Measurements from ENCODE around the gene TNRC18.
A peak's percentile ranks its signal among the peaks of the same experiment; 100 is the strongest.

The TNRC18 gene

DNA sequence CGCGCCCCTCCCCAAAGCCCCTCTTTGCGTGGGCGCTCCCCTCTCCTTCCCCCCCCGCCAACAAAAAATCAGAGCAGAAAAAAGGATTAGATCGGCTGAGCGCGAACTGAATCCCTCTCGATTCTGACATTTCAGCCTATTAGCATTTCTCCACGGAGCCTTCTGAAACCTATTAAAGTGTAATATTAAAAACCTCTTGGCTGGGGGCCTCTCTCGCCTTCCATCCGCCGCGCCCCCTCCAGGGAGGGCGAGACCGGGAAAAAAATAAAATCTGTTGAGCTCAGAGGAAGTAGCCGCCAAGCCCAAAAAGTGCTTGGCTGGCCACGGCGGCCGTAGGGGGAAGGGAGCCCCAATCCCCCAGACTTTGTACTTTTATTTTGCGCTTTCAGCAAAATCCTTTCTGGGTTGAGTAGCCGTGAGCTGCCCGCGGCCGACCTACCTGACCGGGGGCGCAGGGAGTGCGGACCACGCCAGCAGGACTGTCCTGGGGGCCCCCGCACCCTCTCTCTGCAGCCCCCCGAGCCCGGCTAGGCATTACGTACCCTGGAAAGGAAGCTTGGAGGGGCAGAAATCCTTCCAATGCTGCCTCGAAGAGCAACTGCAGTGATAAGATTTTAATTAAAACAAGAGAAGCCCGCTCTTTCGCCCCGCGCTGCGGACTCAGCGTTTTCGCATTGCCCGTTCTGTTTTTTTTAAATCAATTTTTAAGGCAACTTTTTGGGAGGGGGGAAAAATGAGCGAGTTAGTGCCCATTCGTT lies 1.3 kb upstream of the TNRC18 start:
- peaks cover 4% of the 10 kb centered on the region for H3K4me1 ChIP-seq (ENCODE audit: control insufficient read depth, insufficient read depth, low read length)
- H3K36me3 ChIP-seq (ENCODE audit: control insufficient read depth, insufficient read depth, low read length, severe bottlenecking) = no peaks in the 10 kb centered on the region
- peak; percentile 69 for DNase-seq (ENCODE audit: low read depth)
- H3K27me3 ChIP-seq (replicated peaks; ENCODE audit: control insufficient read depth, insufficient read depth, low read length) = no peaks in the 10 kb centered on the region
- H3K9me3 ChIP-seq (ENCODE audit: control insufficient read depth, low read length) = no peaks in the 10 kb centered on the region
- peak overlapping the region; percentile 95 for H3K4me3 ChIP-seq (ENCODE audit: low read length)
- peak overlapping the region; percentile 100 for H3K9ac ChIP-seq (ENCODE audit: low read length)

DNA sequence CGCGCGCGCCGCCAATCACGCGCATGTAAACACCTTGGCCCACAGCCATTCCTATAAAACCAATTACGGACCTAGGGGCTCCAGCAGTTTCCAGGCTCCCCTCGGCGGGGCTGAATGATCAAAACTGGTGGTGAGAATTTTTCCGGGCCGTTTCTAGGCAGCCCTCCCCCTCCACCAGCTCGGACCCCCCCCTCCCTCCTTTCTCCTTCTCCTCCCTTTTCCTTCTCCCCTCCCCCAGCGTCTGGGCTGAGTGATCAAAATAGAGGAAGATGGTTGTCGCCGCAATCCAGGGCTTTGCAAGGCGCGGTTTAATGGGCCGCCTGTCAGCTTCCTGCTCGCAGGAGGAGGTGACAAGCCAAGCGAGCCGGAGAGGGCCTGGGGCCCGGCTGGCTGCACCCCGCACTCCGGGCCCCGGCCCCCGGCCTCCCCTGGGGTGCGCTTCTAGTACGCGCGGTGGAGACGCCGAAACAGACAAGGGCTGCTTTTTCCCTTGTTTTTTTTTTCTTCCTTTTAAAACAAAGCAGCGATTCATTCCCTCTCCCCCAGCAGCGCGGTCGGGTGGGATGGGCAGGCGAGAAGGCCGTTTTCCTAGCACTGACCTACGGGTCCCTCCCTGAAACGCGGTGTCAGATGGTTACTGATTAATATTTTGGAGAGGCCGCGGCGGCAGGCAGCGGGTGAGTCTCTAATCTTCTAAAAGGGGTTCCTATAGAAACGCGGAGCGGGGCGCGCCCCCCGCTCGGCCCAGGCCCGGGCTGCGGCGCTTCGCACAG lies 528 bp upstream of the TNRC18 start:
- DNase-seq (ENCODE audit: low read depth) = peak; percentile 100
- H3K4me1 ChIP-seq (ENCODE audit: control insufficient read depth, insufficient read depth, low read length) = peaks cover 4% of the 10 kb centered on the region
- no peaks in the 10 kb centered on the region for H3K27me3 ChIP-seq (replicated peaks; ENCODE audit: control insufficient read depth, insufficient read depth, low read length)

DNA sequence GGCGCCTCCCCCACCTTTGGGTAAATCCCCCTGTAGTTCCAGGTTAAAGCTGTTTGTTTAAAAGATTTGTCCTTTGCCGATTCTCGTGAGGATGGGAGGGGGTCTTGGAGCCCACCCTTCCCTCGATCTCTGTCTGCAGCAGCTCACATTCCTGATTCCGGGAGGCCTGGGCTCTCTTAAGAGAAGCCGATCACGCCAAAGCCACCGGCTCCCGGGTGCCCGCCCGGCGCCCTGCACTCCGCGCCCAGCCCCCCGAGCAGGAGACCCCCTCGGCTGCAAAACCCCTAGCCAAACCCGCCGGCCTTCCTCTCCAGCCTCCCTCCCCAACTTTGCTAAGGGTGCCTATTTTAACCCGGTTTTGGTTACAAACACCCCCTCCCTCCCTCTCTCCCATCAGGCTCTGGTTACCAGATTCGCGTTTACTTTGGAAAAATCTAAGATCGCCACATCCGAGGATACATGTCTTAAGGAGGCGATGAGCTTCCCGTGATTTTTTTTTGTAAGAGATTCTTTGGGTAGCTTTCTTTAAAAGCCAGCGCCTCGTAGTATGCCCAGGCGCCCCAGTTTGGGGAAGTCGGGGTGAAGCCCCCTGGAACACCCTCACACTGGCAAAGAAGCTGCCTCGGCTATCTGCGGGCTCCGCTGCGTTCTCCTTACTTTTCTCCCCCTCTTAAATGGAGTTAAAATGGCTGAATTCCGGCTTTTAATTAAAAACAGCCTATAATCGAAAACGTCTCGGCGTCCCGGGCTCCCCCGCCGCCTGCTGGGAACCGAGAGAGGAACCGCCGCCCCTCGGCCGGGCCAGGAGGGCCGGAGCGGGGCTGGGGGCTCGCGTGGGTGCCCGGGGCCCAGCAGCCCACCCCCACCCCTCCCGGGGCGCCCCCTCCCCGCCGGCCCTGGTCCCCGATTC lies 983 bp downstream of the TNRC18 start:
- no peaks in the 10 kb centered on the region for H3K27me3 ChIP-seq (replicated peaks; ENCODE audit: control insufficient read depth, insufficient read depth, low read length)
- H3K9ac ChIP-seq (ENCODE audit: low read length) = peak overlapping the region; percentile 100
- no peaks in the 10 kb centered on the region for H3K36me3 ChIP-seq (ENCODE audit: control insufficient read depth, insufficient read depth, low read length, severe bottlenecking)
- H3K4me1 ChIP-seq (ENCODE audit: control insufficient read depth, insufficient read depth, low read length) = peaks cover 14% of the 10 kb centered on the region
- peak; percentile 72 for DNase-seq (ENCODE audit: low read depth)
- peak overlapping the region; percentile 97 for H3K4me3 ChIP-seq (ENCODE audit: low read length)
- H3K9me3 ChIP-seq (ENCODE audit: control insufficient read depth, low read length) = no peaks in the 10 kb centered on the region

More for the DNA sequence above, 528 bp upstream of the TNRC18 start:
- peak overlapping the region; percentile 95 for H3K4me3 ChIP-seq (ENCODE audit: low read length)
- no peaks in the 10 kb centered on the region for H3K36me3 ChIP-seq (ENCODE audit: control insufficient read depth, insufficient read depth, low read length, severe bottlenecking)
- H3K9ac ChIP-seq (ENCODE audit: low read length) = peak overlapping the region; percentile 100
- no peaks in the 10 kb centered on the region for H3K9me3 ChIP-seq (ENCODE audit: control insufficient read depth, low read length)

DNA sequence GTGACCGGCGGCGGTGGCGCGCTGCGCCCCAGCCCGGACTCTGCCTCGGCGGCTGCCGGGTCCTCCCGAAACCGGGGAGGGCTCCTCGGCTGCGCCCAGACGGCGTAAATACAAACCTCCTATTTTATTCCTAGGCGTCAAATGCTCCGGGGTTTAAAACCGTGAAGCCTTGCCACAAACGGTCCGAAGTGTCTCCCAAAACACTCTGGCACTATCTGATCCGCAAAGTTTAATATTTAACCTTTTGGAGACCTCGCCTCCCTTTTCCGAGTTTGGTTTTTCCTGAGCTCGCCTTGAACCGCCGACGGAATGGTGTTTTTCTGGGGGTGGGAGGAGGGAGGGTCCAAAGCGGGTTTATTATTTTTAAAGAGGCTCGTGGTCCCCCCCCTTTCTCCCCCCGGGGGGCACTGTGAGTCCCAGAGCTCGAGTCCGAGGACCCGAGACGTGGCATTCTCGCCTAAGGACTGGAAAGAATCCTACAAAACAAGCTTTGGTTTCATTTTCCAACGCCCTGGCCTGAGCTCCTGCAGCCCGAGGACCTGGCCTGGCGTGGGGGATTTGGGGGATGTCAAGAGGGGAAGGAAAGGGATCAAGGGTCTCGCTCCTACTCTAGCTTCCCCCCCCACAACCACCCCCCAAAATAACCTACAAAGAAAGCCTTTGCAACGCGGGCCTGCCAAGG lies 1.8 kb downstream of the TNRC18 start:
- Histone ChIP-seq H3K9me3 (ENCODE audit: control insufficient read depth, low read length) (no peaks in the 10 kb centered on the region), H3K4me1 (ENCODE audit: control insufficient read depth, insufficient read depth, low read length) (peaks cover 19% of the 10 kb centered on the region), H3K36me3 (ENCODE audit: control insufficient read depth, insufficient read depth, low read length, severe bottlenecking) (no peaks in the 10 kb centered on the region), H3K27me3 (replicated peaks; ENCODE audit: control insufficient read depth, insufficient read depth, low read length) (no peaks in the 10 kb centered on the region), H3K9ac (ENCODE audit: low read length) (peak overlapping the region; percentile 100), H3K4me3 (ENCODE audit: low read length) (peak overlapping the region; percentile 97)
- DNase-seq (ENCODE audit: low read depth) = peak; percentile 87

DNA sequence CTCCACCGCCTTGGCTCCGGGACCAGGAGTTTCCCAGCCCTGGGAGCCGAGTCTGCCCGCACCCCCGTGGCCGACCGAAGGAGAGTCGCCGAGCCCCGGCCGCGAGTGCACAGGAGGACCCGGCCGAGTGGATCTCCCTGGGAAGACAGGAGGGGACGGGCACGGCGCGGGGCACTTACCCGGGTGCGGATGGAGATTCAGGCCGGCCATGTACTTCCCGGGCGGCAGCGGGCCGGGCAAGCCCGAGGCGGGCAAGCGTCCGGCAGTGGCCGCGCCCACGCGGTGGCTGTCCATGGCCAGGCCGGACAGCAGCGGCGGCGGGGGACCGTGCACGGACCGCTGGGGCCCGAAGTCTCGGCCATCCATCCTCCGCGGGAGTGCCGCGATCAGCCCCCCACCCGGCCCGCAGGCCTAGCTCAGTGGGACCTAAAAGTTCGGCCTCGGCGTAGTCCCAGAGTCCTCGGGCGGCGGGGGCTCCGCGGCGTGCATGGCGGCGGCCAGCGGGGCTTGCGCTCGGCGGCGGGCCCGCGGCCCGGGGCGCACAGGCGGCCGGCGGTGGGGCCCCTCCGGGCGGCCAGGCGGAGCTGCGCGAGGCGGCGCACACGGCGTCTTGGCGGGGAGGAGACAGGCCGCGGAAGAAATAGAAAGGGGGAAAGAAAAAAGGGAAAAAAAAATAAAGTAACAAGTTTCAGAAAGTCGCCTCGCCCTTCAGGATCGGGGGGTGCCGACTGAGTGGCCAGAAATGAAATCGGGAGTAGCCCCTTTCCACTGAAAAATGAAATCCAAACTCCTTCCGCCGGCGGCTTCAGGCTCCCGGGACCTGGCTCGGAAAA lies 2.5 kb downstream of the TNRC18 start:
- Histone ChIP-seq H3K4me1 (ENCODE audit: control insufficient read depth, insufficient read depth, low read length) (peaks cover 19% of the 10 kb centered on the region), H3K4me3 (ENCODE audit: low read length) (peak overlapping the region; percentile 97), H3K9me3 (ENCODE audit: control insufficient read depth, low read length) (no peaks in the 10 kb centered on the region), H3K36me3 (ENCODE audit: control insufficient read depth, insufficient read depth, low read length, severe bottlenecking) (no peaks in the 10 kb centered on the region), H3K9ac (ENCODE audit: low read length) (peak overlapping the region; percentile 100), H3K27me3 (replicated peaks; ENCODE audit: control insufficient read depth, insufficient read depth, low read length) (no peaks in the 10 kb centered on the region)
- DNase-seq (ENCODE audit: low read depth) = no peak

DNA sequence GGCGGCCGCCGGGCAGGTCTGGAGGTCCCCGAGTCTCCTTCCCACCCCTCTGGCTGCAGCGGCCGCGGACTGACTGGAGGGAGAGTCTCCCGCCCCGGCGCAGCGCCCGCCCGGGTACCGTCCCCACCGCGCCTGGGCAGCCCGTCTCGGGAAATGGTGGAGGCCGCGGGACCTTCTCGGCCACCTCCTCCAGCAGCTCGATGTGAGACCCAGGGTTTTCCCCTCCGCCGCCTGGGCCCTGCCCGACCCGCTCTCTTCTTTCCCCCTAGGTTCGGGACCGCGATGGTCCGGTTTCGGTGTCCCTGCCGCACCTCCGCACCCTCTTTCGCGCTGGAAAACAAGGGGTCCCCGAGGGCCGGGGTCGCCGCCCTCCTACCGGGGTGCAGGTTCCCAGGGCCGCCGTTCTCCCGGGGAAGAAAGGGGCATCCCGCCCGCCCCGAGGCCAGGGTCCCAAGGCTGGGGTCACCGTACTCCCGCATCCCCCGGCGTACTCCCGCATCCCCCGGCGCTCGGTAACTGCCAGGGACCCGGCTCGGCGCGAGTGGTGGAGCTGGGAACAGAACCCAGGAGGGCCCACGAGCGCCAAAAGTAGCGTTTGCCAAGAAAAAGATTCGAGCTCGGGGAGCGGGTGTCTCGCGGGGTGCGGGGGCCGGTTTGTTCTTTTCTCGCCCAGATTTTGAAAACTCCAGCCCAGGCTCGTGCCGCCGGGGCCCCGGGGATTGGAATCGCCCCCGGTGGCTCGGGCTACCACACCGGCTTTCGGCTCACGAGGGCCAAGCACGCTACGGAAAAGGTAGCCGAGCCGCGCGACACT lies 3.4 kb downstream of the TNRC18 start:
- H3K9me3 ChIP-seq (ENCODE audit: control insufficient read depth, low read length) = no peaks in the 10 kb centered on the region
- H3K36me3 ChIP-seq (ENCODE audit: control insufficient read depth, insufficient read depth, low read length, severe bottlenecking) = no peaks in the 10 kb centered on the region
- DNase-seq (ENCODE audit: low read depth) = no peak
- H3K4me3 ChIP-seq (ENCODE audit: low read length) = peak overlapping the region; percentile 97
- H3K9ac ChIP-seq (ENCODE audit: low read length) = peak overlapping the region; percentile 100
- H3K27me3 ChIP-seq (replicated peaks; ENCODE audit: control insufficient read depth, insufficient read depth, low read length) = no peaks in the 10 kb centered on the region
- peaks cover 19% of the 10 kb centered on the region for H3K4me1 ChIP-seq (ENCODE audit: control insufficient read depth, insufficient read depth, low read length)

DNA sequence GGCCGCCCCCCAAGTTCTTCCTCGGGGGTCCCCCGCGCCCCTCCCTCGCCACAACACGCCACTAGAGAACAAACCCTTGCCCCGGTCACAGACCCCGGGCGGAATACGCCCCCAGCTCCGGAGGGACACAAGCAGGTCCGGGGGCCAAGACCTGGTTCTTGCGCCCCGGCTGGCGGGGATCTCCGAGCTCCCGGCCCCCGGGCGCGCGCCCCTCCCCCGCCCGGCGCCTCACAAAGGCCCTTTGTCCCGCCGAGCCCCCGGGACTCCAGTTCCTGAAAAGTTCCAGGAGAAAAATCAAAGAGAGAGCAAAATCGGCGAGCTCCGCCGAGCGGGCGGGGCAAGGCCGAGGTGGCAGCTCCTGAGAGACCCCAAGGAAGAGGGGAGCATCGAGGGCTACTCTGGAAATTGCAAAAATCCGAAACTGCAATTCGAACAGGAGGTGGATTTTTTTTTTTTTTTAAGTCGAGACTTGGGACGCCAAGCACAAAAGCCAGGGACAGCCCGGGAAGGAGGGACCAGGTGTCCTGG lies 4.0 kb downstream of the TNRC18 start:
- Histone ChIP-seq H3K27me3 (replicated peaks; ENCODE audit: control insufficient read depth, insufficient read depth, low read length) (no peaks in the 10 kb centered on the region), H3K4me1 (ENCODE audit: control insufficient read depth, insufficient read depth, low read length) (peaks cover 19% of the 10 kb centered on the region), H3K4me3 (ENCODE audit: low read length) (peak overlapping the region; percentile 97), H3K9ac (ENCODE audit: low read length) (peak overlapping the region; percentile 100), H3K36me3 (ENCODE audit: control insufficient read depth, insufficient read depth, low read length, severe bottlenecking) (no peaks in the 10 kb centered on the region), H3K9me3 (ENCODE audit: control insufficient read depth, low read length) (no peaks in the 10 kb centered on the region)
- peak; percentile 40 for DNase-seq (ENCODE audit: low read depth)

DNA sequence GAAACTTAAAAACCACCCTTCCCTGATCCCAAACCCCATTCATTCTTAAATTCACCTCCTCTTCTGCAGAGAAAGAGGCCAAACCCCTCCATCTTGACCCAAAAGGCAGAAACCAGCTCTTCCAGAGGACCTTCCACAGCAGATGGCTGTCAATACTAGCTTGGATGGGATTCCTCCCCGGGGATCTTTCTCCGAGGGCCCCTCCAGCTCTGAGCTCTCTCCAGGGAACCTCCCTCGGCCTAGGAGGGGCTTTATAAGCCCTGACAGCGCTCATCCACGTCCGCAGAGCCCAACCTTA lies 5.4 kb downstream of the TNRC18 start:
- no peak for DNase-seq (ENCODE audit: low read depth)
- Histone ChIP-seq H3K36me3 (ENCODE audit: control insufficient read depth, insufficient read depth, low read length, severe bottlenecking) (no peaks in the 10 kb centered on the region), H3K9me3 (ENCODE audit: control insufficient read depth, low read length) (no peaks in the 10 kb centered on the region), H3K4me1 (ENCODE audit: control insufficient read depth, insufficient read depth, low read length) (peaks cover 19% of the 10 kb centered on the region), H3K4me3 (ENCODE audit: low read length) (peak overlapping the region; percentile 97), H3K27me3 (replicated peaks; ENCODE audit: control insufficient read depth, insufficient read depth, low read length) (no peaks in the 10 kb centered on the region), H3K9ac (ENCODE audit: low read length) (peak overlapping the region; percentile 100)

DNA sequence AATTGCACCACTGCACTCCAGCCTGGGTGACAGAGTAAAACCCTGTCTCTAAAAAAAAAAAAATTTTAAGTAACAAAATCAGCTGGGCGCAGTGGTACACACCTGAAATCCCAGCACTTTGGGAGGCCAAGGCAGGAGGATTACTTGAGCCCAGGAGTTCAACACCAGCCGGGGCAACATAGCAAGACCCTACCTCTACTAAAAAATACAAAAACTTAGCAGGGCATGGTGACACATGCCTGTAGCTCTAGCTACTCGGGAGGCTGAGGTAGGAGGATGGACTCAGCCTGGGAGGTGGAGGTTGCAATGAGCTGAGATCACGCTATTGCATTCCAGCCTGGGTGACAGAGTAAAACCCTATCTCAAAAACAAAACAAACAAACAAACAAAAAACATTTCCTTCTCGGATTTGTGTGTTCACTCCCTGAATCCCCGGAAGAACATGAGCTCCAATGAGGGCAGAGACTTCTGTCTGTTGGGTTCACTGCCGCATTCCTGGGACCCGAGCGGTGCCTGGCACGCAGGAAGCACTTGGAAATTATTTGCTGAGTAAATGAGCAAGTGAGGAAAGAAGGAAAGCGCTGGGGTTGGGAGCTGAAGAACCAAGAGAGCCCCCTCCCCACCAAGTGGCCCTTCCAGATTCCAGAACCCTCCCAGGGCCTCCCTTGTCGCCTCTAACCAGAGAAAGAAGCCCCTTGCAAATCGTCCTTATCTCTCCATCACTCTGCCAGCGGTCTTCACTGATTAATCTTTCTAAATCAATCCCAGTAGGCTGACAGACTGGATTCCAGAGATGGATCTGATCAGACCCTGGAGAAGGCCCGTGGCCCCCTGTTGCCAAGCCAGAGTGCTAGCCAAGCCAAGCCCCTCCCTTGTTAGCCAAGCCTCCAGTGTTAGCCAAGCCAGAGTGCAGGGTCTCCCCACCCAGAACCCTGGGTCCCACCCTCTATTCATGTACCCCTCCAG lies 6.2 kb downstream of the TNRC18 start:
- DNase-seq (ENCODE audit: low read depth) = peak; percentile 70
- Histone ChIP-seq H3K4me1 (ENCODE audit: control insufficient read depth, insufficient read depth, low read length) (peaks cover 19% of the 10 kb centered on the region), H3K9me3 (ENCODE audit: control insufficient read depth, low read length) (no peaks in the 10 kb centered on the region), H3K27me3 (replicated peaks; ENCODE audit: control insufficient read depth, insufficient read depth, low read length) (no peaks in the 10 kb centered on the region), H3K4me3 (ENCODE audit: low read length) (peak overlapping the region; percentile 97), H3K9ac (ENCODE audit: low read length) (peak overlapping the region; percentile 100), H3K36me3 (ENCODE audit: control insufficient read depth, insufficient read depth, low read length, severe bottlenecking) (no peaks in the 10 kb centered on the region)

Measured in adipocyte (in vitro differentiated cells).